ENCODE measurements around the gene AK2. TPM values are rescaled to one million over a fixed set of nuclear protein-coding genes. Genes with fewer than 3 reads are reported as not detected.
"Not testable (repeated sequence)": the region's sequence is repeated elsewhere in the genome, so short reads cannot be mapped to it uniquely, and the experiment has no call there.

The AK2 gene
- polyA plus RNA-seq, 4 donors: 133 to 230 (median 201) TPM

DNA sequence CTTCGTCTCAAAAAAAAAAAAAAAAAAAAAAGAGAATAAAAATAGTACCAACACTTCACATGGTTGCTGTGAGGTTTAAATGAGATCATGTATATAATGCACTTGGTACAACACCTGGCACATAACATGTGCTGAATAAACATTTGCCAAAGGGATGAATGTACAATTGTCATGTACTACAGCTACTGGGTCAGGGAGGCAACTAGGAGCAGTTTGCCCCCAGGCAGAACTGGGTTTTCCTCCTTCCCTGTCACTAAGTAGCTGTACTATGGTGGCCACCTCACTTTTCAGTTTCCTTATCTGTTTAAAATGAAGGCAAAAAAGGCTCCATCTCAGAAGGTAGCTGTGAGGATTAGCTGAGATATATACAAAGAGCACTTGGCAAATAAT, 11.5 kb downstream of the AK2 start:
- DNase-seq (ENCODE audit: low read depth in 4 of 4, low spot score in 3 of 4): no peak

DNA sequence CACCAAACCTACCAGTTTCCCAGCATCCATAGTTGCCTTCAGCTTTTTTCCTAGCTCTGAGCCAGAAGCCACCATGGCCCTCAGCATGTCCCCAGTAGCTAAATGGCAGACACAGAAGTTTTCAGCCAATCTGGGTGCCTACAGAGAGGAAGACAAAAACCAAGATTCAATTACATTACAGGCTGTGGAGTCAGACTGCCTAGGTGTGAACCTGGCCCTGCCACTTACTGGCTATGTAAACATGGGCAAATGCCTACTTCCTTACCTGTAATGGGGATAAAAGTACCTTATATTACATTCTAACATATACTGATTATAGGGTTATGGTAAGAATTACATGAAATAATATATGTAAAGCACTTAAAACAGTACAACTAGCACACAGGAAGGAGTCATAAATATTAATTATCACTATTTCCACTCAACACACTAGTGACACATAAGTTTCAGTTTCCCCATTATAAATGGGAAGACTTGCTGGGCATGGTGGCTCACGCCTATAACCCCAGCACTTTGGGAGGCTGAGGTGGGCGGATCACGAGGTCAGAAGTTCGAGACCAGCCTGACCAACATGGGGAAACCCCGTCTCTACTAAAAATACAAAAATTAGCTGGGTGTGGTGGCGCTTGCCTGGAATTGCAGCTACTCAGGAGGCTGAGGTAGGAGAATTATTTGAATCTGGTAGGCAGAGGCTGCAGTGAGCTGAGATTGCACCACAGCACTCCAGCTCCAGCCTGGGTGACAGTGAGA, 12.1 kb downstream of the AK2 start:
- DNase-seq (ENCODE audit: low read depth in 4 of 4, low spot score in 3 of 4): not testable (repeated sequence)

DNA sequence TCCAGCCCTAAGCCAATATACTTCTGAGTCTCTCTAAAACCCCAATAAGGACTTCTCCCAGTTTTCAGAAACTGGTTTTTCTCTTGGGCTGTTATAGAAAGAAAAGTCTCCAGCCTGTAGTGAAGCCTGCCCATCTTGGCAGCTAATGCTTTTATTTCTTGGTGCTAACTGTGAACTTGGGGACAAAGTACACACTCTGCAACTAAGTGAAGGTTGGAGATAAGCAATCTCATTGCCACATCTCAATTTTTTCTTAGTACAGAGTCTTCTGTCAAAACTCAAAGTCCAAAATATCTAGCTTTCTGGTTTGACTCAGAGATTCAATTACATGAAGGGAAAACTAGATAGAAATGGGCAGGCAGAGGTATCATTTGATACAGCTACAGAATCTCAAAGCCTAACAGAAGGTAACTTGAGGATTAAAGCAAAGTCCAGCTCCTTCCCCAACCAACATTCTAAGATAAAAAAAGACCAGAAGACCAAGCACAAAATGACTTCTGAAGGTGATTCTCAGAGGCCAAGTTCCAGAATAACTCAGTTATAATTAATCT, 14.0 kb downstream of the AK2 start:
- no peak for DNase-seq (ENCODE audit: low read depth in 4 of 4, low spot score in 3 of 4)

GRCh38 chr1:33021567-33022431, 14.9 kb downstream of the AK2 start:
- no peak for DNase-seq (ENCODE audit: low read depth in 4 of 4, low spot score in 3 of 4)

GRCh38 chr1:33018112-33018511, 18.6 kb downstream of the AK2 start:
- no peak for DNase-seq (ENCODE audit: low read depth in 4 of 4, low spot score in 3 of 4)

GRCh38 chr1:33017175-33017574, 19.5 kb downstream of the AK2 start:
- no peak for DNase-seq (ENCODE audit: low read depth in 4 of 4, low spot score in 3 of 4)

DNA sequence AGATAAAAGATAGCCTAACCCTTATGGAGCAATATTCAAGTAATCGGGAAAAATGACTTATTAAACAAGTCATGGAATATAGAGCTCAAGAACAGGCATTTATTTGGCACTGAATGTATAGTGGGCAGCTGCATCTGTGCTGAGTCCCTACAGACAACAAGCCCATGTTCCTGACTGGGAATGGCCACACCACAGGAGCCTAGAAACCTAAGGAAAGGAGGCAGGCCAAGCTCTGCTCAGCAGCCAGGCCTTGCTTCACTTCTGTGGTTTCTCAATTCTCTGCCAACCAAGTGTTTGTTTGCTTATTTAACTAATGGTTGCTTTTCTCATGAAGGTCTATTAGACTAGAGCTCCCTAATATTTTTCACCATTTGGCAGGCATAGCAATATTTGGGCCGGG, 21.5 kb downstream of the AK2 start:
- no peak for DNase-seq (ENCODE audit: low read depth in 4 of 4, low spot score in 3 of 4)

GRCh38 chr1:33014464-33015163, 22.1 kb downstream of the AK2 start:
- DNase-seq (ENCODE audit: low read depth in 4 of 4, low spot score in 3 of 4): no peak

DNA sequence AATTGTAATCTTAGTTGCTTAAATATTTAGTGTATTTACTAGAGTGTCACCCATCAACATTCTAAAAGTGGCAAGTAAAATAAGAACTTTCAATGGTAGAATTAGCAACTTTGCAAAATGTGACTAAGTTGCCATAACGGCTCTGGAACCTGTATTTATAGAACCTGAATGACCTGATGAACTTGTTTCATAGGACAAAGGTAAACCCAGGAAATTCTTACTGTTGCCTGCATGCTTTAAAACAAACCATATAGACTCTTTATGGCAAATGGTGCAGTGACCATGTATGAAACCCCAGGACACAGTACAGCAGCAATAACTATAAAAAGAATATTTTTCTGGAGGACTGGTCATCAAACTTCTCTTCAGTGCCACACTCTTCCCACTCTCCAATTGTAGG, 22.9 kb downstream of the AK2 start:
- DNase-seq (ENCODE audit: low read depth in 4 of 4, low spot score in 3 of 4): no peak

DNA sequence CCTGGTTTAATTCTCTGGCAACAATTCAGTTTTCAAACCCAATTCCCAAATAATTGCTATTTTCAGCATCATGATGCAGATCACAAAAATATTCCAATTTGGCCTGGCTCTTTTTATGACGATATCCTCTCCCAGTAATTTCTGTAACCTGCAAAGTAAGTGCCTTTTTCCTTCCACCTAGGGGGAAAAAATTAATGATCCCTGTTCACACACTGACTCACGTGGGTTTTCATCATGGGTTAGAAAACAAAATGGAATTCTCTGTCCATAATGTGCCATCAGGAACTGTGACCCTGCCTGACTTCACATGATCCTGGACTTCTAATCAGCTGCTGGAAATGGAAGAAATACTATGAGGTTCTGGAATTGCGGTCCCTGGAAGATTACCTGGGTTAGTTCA, 24.5 kb downstream of the AK2 start:
- DNase-seq (ENCODE audit: low read depth in 4 of 4, low spot score in 3 of 4): no peak

- no peak for DNase-seq (ENCODE audit: low read depth in 4 of 4, low spot score in 3 of 4)
Measured at GRCh38 chr1:33010932-33011731, 25.6 kb downstream of the AK2 start.

DNA sequence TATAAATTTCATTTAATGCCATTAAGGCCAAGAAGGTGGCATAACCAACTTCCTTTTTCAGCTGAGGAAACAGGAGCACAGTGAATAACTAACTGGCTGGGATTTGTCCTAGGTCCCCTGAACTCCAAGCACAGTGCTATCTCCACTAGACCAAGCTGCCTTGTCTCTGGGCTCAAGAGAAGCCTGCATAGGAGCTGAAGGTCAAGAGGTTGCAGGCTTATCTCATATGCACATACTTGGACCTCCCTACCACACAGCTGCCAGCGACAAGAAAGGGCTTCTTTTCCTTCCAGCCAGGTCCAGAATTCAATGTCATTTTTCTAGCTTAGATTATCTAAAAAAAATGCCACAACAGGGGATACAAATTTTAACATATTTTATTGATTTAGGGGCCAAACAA, 27.1 kb downstream of the AK2 start:
- DNase-seq (ENCODE audit: low read depth in 4 of 4, low spot score in 3 of 4): no peak

DNA sequence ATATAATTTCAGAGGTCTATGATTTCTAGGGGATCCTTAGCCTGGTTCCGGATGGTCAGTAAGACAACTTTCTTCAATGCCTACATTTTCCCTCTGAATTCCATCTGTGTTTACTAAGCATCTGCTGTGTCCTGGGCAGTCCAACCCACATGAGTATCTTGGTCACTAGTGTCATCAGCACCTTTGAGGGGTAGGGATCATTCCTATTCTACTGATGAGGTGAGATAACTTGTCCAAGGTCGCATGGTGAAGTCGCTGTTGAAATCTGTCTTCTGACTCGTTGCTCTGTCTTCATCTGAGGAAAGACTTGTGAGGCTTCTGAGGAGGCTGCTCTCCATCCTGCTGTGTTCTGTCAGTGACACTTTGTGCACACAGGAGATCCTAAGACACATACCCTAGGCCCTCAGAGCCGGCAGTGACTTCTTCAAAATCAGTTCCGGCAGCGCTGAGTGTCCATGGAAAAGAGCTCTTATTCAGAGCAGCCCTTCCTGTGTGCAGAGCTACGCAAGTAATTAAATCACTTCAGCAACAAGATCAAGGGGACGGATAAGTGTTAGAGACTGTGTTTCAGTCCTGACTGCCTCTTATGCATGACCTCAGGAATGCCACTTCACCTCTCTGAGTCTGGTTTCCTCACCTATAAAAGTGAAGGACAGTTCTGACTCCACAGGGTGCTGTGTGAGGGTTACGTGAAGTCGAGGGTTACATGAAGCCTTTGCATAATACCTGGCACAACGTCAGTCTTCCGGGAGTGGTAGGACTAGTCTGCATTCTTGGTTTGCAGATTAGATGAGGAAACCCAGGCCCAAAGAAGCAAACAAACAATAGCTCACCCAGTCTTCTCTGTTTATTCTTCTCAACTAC, 28.4 kb downstream of the AK2 start:
- no peak for DNase-seq (ENCODE audit: low read depth in 4 of 4, low spot score in 3 of 4)

- DNase-seq (ENCODE audit: low read depth in 4 of 4, low spot score in 3 of 4): no peak
Measured at GRCh38 chr1:33007190-33008050, 29.3 kb downstream of the AK2 start.

DNA sequence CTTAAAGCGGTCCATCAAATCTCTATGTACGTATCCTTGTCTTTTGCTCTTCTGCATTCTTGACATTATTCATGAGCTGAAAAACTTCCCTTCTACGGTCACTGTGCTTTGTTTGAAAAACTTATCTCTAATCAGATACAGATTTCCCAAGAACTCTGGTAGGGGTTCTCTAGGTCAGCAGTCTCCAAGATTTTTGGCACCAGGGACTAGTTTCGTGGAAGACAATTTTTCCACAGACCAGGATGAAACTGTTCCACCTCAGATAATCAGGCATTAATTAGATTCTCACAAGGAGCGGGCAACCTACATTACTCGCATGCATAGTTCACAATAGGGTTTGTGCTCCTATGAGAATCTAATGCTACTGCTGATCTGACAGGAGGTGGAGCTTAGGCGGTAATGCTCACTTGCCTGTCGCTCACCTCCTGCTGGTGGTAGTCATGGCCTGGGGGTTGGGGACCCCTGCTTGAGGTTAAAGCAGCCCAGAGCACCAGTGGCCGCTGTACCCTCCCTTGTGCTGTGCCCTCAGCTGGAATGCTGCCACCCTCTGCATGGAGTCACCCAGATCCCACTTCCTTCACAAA, 30.8 kb downstream of the AK2 start:
- DNase-seq (ENCODE audit: low read depth in 4 of 4, low spot score in 3 of 4): no peak

DNA sequence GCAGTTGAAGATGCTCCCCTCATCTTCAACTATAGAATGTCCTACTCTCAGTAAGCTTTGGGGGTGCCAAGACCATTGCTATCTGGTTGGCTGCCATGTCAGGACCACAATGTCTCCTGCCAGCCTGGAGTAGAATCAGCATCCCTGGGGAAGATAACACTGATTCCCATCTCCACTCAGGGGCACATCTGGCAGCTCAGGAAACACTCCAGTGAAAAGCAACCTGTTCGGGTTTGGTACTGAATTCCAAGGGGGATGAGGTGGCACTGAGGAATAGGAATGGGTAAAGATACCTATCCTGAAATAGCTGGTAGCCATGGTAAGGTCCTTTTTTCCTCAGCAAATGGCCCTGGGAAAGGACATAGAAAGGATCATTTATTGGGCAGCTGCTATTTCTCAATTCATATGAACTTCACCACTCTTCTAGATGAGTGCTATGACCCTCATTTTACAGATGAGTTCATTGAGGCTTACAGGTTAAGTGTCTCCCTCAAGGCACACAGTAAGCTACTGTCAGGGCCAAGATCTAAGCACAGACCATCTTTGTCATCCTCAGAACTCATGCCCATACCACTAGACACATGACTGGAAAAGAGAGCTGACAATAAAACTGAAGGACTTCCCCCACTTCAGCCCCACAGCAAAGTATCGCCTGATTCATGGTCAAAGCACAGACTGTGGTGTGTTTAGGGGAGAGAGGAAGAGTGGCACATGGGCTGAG, 31.4 kb downstream of the AK2 start:
- no peak for DNase-seq (ENCODE audit: low read depth in 4 of 4, low spot score in 3 of 4)

DNA sequence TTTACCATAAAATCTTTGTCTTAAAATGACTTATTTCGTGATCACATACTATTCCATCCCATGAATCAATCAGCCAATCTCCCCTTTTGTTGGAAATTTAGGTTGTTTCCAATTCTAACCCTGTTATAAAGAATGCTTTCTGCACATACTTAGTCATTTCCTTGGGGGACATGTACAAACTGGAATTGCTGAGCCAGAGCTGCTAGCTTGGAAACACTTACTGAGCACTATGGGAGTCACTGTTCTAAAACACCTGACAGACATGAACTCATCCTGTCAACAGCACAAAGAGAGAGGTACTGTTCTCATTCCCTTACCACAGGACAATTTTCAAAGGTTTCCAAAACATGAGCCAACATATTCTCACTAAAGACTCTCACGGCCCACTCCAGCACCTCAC, 32.1 kb downstream of the AK2 start:
- DNase-seq (ENCODE audit: low read depth in 4 of 4, low spot score in 3 of 4): no peak

All from left renal pelvis (tissue), 4 donors.